ENCODE data around the gene TLCD4.
A peak's percentile ranks its signal among the peaks of the same experiment; 100 is the strongest.
"Not testable (repeated sequence)": the region's sequence is repeated elsewhere in the genome, so short reads cannot be mapped to it uniquely, and the experiment has no call there.

Gene TLCD4, protein sequence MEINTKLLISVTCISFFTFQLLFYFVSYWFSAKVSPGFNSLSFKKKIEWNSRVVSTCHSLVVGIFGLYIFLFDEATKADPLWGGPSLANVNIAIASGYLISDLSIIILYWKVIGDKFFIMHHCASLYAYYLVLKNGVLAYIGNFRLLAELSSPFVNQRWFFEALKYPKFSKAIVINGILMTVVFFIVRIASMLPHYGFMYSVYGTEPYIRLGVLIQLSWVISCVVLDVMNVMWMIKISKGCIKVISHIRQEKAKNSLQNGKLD

DNA sequence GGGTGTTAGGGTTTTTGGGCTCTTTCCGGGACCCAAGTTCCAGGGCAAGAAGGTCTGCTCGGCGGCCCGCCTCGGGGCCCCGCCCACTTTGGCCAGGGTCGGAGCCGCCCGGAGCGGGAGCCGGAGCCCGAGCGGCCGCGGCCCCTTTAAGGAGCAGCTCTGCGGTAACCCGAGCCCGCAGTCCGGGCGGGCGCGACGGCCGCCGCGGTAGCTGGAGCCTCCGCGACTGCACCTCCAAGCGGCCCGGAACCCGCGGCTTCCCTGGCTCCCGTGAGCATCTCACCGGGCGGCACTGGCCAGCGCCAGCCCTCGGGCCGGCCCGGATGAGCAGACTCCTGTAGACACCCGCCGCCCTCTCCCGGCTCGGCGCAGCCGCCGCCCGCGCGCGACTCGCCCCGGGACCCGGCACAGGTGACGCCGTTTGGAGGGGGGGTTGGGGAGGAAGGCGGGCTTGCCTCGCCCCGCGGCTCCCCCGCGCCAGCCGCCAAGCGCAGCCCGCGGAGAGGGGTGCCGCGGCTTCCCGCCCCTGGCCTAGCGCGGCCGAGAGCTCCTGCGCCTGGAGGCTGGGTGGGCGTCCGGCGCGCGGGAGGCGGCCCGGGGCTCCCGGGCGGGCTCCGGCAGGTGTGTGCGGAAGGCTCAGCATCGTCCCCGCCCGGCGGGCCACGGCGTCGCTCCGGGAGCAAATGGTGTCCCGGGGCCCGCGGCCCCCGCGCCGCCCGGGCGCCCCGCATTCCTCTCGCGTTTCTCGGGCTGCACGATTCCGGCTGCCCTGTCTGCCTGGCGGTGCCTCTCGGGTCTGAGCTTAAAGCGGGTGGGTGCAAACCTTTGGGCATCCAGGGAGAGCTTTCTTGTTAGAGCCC is at the start of gene TLCD4:
Gene TLCD4, plus strand, starts transcription at position 149 of the 860 bp plus-strand sequence. CDS start 26,547 bp downstream, outside the sequence.
- DNase-seq, result peak; percentile 5

DNA sequence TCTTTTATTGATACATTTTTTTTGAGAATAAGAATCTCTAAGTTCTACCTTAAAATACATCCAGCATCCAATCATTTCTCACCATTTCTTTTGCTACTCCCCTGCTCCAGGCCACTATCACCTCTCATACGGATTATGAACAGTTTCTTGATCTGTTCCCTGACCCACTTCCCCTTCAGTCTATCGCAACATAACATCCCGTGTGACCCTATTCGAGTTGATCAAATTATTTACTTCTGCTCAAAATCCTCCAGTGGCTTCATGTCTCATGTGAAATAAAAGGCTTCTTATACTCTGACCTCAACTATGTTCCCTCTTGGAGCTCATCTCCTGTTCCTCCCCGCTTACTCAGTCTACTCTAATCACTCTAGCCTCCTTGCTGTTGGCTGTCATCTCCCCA is 49.6 kb upstream of the TLCD4 start:
- DNase-seq, result no peak

DNA sequence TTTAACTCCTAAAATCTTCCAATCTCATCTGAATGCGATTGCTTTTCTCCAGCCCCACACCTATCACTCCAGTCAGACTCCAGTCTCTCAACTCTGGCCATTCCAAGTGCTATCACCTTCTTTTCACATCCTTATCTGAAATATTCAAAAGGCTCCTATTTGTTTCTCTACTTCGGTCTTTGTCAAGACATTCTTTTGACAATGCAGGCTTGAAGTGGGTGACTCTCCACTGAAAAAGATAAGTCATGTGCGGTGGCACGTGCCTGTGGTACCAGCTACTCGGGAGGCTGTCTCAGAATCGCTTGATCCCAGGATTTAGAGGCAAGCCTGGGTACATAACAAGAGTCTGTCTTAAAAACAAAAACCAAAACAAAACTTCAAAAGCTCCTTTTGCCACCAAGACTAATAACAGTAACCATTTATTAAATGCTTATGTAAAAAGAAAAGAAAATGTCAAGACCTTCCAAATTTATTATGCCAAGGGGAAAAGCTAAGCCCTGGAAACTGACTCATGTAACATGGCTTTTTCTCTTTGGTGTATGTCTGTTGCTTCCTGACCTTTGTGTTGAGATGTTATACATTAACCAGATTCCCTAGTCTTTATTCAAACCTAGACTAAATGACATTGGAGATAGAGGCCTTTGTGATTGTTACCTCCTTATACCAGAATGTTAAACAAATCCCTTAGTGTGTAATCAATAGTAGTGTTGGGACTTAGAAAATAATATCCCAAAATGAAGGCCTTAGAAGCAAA is 48.0 kb upstream of the TLCD4 start:
- DNase-seq, result no peak

GRCh38 chr1:95069710-95070093 is 47.5 kb upstream of the TLCD4 start:
- no peak for DNase-seq

DNA sequence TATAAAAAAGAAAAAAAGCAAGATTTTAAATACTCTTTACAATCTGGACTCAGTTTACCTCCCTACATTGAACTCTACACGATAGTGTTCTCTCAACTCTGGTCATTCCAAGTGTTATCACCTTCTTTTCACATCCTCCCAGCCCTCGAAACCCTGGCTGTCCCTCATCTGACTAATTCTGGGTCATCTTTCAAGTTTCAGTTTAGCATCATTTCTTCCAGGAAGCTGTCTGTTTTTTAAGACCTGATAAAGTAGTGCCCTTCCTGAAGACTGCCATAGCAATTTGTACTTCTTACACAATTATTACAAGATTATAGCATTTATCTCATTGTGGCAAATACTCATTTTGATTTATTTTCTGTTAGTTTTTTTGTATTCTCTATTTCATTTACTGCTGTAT is 45.6 kb upstream of the TLCD4 start:
- no peak for DNase-seq

GRCh38 chr1:95072117-95072516 is 45.0 kb upstream of the TLCD4 start:
- DNase-seq, result no peak

DNA sequence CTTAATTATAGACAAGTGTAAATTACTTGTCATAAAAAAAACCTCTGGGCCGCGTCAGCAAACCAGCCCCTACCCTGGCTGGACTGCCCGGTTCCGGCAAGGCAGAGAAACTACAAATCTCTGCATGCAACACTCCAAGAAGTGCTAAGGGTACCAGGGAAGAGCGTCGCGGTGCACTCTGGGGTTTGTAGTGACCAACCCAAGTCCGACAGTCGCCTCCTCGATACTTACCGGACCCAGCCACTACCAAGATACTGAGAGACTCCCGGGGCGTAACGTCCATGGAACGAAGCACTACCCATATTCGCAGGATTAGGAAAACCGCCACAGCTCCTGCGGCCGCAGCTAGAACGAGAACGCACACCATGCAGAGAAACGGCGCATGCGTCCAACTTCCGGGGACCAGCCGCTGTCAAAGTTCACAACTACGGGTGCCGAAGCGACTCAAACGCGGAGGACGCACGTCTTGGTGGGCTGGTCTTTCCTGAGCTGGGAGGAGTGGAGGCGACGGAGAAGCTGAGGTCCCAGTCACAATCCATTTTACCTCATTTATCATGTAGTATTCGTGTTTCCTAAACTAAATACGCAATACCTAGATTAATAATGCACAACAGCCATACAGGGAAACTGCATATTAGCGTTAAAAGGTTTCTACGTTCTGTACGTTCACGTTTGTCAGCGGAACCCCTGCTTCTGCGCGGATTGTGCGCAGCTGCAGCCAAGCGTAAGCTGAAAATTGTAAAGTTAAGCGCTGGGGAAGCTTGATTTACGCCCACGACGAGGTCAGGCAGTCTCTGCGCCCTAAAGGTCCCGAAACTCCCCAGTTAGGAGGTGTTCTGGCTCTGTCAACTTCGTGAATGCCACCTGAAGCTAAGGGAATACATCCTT is 44.4 kb upstream of the TLCD4 start, which contains the start of gene ALG14:
Gene ALG14, minus strand, starts transcription at position 420 of the 888 bp plus-strand sequence. Its CDS starts 53 bp downstream, at position 367.
- peak; percentile 91 for DNase-seq

DNA sequence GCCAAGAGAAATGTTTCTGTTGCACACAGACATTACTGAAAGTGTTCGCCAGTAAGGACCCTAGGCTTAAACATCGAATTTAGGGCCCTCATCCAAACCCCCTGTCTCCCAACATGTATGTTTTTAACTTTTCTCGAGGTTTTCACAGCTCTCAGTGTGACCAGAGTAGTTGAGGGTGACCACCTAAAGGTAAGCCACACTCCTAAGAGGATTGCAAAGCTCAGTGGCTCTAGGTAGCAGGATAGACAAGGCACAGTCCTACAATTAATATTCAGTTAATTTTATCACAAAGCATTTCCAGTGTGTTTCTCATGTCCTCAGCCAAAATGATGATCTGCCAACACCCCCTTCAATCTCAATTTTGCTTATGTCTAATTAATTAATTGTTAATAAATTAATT is 43.7 kb upstream of the TLCD4 start:
- no peak for DNase-seq

- DNase-seq, result no peak
Observed at GRCh38 chr1:95076034-95076433, 41.1 kb upstream of the TLCD4 start.

DNA sequence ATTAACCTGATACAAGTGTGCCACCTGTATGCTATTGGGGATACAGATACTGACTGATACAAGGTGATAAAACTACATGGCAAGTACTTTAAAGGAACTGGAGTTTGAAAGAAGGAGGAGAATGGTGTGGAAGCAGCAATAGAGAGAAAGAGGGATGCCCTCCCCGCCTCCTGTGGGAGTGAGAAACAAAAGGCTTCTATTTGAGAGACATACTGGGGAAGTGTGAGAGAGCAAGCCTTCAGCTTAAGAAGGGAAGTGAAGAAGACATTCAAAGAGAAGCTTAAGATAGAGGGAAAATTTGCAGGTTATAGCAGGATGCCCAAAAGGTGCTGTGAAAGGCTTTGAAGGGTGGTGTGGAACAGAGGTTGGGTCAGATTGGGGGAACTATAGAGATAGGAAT is 36.7 kb upstream of the TLCD4 start:
- DNase-seq, result no peak

- DNase-seq, result no peak
Observed at GRCh38 chr1:95080879-95081278, 36.3 kb upstream of the TLCD4 start.

- DNase-seq, result no peak
Observed at GRCh38 chr1:95084317-95085176, 32.6 kb upstream of the TLCD4 start.

DNA sequence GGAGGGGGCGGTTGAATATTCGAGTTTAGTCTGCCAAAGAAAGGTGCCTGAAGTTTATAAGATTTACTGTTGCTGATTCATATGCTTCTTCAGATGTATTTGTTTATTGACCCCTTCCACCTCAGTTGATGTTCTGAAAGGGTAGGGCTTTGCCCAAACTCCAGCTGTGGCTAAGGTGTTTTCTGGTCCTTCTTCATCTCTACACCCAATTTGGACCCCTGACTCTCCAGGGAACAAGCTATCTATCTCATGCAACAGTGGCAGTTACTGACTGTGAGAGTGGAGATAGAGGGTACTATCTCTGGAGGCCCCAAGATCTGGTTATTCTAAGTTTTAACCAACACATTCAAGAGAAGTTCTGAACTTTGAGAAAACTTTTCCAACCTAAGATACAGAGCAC is 31.8 kb upstream of the TLCD4 start:
- no peak for DNase-seq

DNA sequence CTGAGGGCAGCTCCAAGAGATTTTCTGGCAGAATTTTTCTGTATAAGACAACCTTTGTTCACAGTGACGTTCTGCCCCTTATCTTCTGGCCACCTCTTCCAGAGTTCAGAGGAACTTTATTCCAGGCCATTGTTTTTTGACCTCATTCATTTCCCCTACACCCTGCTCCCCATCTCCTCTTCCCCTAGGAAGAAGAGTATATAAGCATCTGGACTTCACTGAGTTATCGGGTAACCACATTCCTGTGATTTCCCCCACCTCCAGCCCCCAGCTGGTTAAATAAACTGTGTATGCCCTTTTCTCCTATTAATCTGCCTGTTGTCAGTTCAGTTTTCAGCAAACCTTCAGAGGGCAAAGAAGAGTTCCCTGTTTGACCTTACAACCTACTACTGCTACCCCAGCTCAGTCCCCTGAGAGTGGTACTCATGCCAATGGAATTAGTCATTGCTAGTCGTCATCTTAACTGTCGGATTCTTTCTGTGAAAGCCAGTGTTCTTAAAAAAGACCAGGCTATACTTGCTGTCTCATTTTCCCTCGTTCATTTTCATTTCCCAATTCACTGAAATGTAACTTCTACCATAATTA is 30.1 kb upstream of the TLCD4 start:
- no peak for DNase-seq

DNA sequence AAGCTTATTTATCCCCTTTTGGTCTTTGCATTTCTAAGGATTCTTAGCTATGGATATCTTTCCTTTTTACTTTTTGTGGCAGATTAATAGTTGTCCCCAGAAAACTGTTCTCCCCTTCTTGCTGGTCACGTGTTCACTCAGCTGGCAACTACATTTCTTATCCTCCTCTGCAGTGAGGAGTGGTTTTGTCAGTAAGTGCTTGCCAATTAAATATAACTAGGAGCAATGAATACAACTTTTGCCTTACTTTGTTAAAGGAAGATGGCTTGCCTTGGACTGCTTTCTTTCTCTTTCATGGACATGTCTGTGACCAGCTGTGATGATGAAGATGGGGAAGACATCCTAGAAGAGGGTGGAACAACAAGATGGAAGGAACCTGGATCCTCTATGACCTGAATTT is 28.9 kb upstream of the TLCD4 start:
- no peak for DNase-seq

DNA sequence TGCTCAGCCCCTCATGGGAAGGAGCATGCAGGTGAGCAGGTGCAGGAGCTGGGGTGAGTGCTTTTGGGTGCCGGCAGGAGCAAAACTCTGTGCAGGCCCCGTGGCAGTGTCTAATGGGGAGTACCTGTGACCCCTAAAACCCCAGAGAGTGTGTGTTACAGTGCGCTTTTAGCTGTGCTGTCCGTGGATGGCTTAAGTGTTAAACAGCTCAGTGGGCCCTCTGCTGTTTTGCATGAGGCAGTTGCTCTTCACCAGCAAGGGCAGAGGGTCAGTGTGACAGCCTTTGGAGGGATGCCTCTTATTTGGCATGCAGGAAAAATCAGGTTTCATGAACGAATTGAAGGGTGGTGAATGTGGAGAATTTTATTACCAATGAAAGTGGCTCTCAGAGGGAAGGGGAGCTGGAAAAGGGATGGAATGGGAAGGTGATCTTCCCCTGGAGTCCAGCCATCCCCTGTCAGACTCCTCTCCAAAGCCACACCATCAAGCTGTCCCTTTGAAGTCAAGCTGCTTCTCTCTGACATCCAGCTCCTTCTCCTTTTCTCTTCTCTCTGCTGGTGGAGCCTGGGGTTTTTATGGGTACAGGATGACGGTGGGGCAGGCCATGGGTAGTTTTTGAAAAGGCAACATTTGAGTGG is 27.4 kb upstream of the TLCD4 start:
- DNase-seq, result no peak

GRCh38 chr1:95091290-95091689 is 25.9 kb upstream of the TLCD4 start:
- DNase-seq, result not testable (repeated sequence)

- DNase-seq, result not testable (repeated sequence)
Observed at GRCh38 chr1:95092891-95093290, 24.3 kb upstream of the TLCD4 start.

GRCh38 chr1:95093296-95093695 is 23.9 kb upstream of the TLCD4 start:
- DNase-seq, result no peak

GRCh38 chr1:95094923-95095322 is 22.2 kb upstream of the TLCD4 start:
- no peak for DNase-seq

- no peak for DNase-seq
Observed at GRCh38 chr1:95095833-95096217, 21.3 kb upstream of the TLCD4 start.
